Mucosa of descending colon (tissue), 3 donors: ENCODE measurements around the gene ADGRG1. TPM values are rescaled to one million over a fixed set of nuclear protein-coding genes. Genes with fewer than 3 reads are reported as not detected.

Experiments
- ATAC-seq: fragments of 200-7000 bp; cut with Tn5 transposase; one replicate; pipeline ENCODE4 v1.9.1; 2020; ENCODE audit warnings: mild to moderate bottlenecking, moderate library complexity
- DNase-seq, 3 donors: peaks; one replicate each; pipeline ENCODE4 v3.0.0-alpha.2; 2020
- H3K36me3 ChIP-seq: fragments of 200-600 bp; one replicate; pipeline ENCODE4 v1.8.0; 2021; ENCODE audit warnings: low read depth, mild to moderate bottlenecking
- H3K4me1 ChIP-seq: fragments of 200-600 bp; one replicate; pipeline ENCODE4 v1.8.0; 2021; ENCODE audit warnings: low read depth, mild to moderate bottlenecking
- H3K4me3 ChIP-seq: fragments of 200-600 bp; one replicate; pipeline ENCODE4 v1.8.0; 2021; ENCODE audit warnings: mild to moderate bottlenecking
- H3K9me3 ChIP-seq: fragments of 200-600 bp; one replicate; pipeline ENCODE4 v1.8.0; 2021; ENCODE audit warnings: mild to moderate bottlenecking
- CTCF ChIP-seq: fragments of 200-600 bp; IDR thresholded peaks from one replicate; pipeline ENCODE4 v1.8.0; 2022; ENCODE audit warnings: antibody characterized with exemption, mild to moderate bottlenecking
- intact Hi-C, 2 donors: fragments of 100-400 bp; cut with DNase I in 1 of 2; cut with micrococcal nuclease in 1 of 2; formaldehyde crosslinking; loops; one replicate each; pipeline versions ENCODE4 v1.11.0 to v1.11.1; 2022; cut with DNase I, micrococcal nuclease
- total RNA-seq, 3 donors: library from RNA; stranded (reverse); fragmentation: NEBNext Ultra II Directional in 2 of 3; extraction: Animal tissue kit (Norgen Biotek cat#: 25700) in 2 of 3; gene quantifications; one replicate each; pipeline versions ENCODE4 v1.2.1 to v1.2.4, GENCODE V29; 2021 to 2023
- donor health status: DM: no; HTN: no; CAD: no; lungs with moderate emphysema.
- donor health status: DM: no; HTN: no; CAD: no.
- donor health status: DM: no; HTN: yes; CAD: no.

ADGRG1 gene
- total RNA-seq, 3 donors from 2014 or later, result 37.0 to 104 (median 98.4) TPM

GRCh38 chr16:57637424-57637823, 9.0 kb downstream of the ADGRG1 start:
- H3K4me1 ChIP-seq, result peaks cover 28% of the 10 kb centered on the region
- DNase-seq, result no peak

DNA sequence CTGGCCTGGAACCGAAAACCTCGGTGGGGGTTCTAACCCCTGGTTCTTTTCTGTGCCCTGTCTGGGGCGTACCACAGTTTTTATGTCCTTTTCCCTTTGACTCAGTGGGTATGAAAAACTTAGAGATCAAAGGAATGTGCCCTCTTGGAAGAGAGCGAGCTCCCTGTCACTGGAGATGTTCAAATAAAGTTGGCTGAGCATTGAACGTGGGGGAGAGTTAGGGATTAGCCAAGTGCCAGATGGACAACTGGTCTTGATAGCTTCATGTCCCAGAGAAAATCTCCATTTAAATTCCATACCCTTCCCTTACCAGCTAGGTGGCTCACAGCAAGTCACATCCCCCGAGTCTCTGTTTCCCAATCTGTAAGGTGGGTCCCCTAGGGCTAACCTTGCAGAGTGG, 9.5 kb downstream of the ADGRG1 start:
- ATAC-seq (no peak), DNase-seq (no peak)
- intact Hi-C loops, result no loop called here
- Histone ChIP-seq H3K36me3 (no peaks in the 10 kb centered on the region), H3K4me3 (no peak overlapping the region), H3K4me1 (peaks cover 28% of the 10 kb centered on the region), H3K9me3 (no peaks in the 10 kb centered on the region)
- no peak for TF ChIP-seq CTCF

More at GRCh38 chr16:57637424-57637823, 9.0 kb downstream of the ADGRG1 start:
- H3K4me3 ChIP-seq, result no peak overlapping the region
- ATAC-seq, result no peak
- intact Hi-C loops, result no loop called here
- no peaks in the 10 kb centered on the region for H3K9me3 ChIP-seq
- TF ChIP-seq CTCF, result no peak
- H3K36me3 ChIP-seq, result no peaks in the 10 kb centered on the region

DNA sequence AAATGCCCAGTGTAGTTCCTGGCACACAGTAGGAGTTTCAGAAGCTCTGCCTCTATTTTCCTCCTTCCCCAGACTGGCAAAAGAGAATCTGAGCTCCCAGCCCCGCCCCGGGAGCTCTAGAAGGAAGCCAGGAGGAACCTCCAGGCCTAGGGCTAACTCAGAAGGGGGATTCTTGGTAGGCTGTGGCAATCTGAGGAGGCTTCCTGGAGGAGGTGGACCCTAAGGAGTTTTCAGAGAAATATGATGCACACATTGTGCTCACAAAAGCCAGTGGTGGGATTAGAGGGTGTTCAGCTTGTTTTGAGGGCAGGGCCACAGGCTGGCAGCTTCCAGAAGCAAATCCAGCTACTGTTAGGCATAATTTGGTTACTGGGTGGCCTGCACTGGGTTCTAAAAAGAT, 10.0 kb downstream of the ADGRG1 start:
- H3K4me3 ChIP-seq, result no peak overlapping the region
- H3K9me3 ChIP-seq, result no peaks in the 10 kb centered on the region
- DNase-seq, result no peak
- intact Hi-C loops, result no loop called here
- H3K36me3 ChIP-seq, result no peaks in the 10 kb centered on the region
- H3K4me1 ChIP-seq, result peaks cover 31% of the 10 kb centered on the region
- ATAC-seq, result no peak
- no peak for TF ChIP-seq CTCF

- H3K4me1 ChIP-seq, result peaks cover 25% of the 10 kb centered on the region
- no peak for DNase-seq
Observed at GRCh38 chr16:57639172-57639887, 10.9 kb downstream of the ADGRG1 start.

DNA sequence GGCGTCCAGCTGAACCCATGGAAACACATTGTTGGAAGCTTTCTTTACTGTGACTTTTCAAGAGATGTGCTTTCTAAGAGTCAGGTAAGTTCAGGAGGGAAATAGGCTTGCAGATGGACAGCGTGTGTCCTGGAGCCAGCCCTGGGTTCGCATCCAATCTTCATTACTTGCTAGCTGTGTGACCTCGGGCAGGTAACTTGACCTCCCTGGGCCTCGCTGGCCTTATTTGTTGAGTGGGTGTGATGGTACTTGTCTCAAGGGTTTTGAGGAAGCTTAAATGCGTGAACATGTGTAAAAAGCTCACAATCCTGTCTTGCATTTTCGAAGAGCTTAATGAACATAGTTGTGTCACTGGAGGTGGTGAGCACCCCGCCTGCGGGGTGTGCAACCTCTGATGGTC, 11.8 kb downstream of the ADGRG1 start:
- Histone ChIP-seq H3K4me1 (peaks cover 17% of the 10 kb centered on the region), H3K36me3 (no peaks in the 10 kb centered on the region), H3K9me3 (no peaks in the 10 kb centered on the region), H3K4me3 (no peak overlapping the region)
- DNase-seq, result no peak
- ATAC-seq, result no peak
- intact Hi-C loops, result no loop called here
- no peak for TF ChIP-seq CTCF

More at GRCh38 chr16:57639172-57639887, 10.9 kb downstream of the ADGRG1 start:
- Histone ChIP-seq H3K36me3 (no peaks in the 10 kb centered on the region), H3K4me3 (no peak overlapping the region), H3K9me3 (no peaks in the 10 kb centered on the region)
- intact Hi-C loops, result no loop called here
- TF ChIP-seq CTCF, result no peak
- ATAC-seq, result no peak
